ENCODE measurements around the gene TMEM238.

DNA sequence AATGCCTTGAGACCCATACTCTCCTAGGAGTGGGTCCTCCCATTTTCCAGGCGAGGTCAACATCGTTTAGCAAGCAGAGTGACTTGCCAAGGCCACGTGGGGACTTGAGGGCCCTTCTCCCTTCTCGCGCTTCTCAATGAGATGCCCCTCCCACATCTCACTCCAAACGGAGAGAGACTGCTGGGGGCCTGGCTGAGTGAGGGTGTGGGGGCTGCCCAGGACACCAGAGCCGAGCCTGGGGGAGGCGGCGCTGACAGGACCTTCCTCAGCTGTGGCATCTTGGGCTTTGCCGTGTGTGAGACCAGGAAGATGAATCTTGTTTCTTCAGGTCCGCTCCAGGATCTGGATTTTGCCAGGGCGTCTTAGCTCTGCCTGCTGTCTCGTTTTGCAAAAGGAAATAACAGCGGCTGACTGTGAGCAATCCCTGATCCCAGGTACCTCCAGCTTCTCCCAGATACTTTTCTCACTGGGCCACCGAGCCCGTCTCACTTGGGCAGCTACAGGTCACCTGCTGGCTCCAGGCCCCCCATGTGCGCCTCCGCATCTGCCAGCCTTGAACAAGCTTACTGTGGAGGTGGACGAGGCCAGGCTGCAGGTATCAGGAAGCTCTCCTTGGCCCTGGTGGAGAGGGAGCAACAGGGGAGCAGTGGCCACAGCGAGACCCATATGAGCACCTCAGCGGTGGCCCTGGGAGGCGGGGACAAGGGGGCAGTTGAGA is 35.6 kb downstream of the TMEM238 start:
- TF ChIP-seq EZH2 (IDR thresholded peaks at IDR 0.05) (no peak), POLR2AphosphoS5 (IDR thresholded peaks at IDR 0.05; ENCODE audit: borderline replicate concordance, low read depth, low read length) (no peak), FOXP2 (optimal IDR thresholded peaks at IDR 0.05; ENCODE audit: control extremely low read depth, extremely low read length, insufficient read depth) (no peak)
